ENCODE measurements around the gene NOL4L.
A peak's percentile ranks its signal among the peaks of the same experiment; 100 is the strongest.
"Not testable (repeated sequence)": the region's sequence is repeated elsewhere in the genome, so short reads cannot be mapped to it uniquely, and the experiment has no call there.

The NOL4L gene

DNA sequence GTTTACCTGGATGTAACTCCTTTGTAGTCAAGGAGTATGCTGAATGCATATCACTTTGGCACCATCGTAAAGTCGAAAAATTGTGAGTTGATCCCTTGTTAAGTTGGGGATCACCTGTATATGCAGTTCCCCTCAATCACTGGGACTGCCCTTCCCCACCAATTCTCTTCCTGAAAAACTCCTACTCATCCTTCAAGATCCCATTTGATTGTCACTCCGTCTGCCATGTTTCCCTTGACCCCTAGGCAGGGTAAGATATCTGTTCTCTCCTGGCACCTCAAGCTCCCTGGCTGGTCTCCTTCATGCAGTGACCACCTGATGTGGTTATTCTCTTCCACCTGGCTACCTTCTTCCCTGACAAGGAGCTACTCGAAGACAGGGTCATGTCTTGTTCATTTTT is 10.0 kb upstream of the NOL4L start:
- no peak for DNase-seq

DNA sequence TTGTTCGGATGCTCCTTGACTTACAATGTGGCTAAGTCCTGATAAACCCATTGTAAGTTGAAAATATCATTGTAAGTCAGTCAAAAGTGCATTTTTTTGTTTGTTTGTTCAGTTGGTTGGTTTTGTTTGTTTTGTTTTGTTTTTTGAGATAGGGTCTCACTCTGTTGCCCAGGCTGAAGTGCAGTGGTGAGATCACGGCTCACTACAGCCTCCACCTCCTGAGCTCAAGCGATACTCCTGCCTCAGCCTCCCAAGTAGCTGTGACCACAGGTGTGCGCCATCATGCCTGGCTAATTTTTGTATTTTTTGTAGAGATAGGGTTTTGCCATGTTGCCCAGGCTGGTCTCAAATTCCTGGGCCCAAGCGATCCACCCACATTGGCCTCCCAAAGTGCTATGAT is 9.5 kb upstream of the NOL4L start:
- DNase-seq = not testable (repeated sequence)

DNA sequence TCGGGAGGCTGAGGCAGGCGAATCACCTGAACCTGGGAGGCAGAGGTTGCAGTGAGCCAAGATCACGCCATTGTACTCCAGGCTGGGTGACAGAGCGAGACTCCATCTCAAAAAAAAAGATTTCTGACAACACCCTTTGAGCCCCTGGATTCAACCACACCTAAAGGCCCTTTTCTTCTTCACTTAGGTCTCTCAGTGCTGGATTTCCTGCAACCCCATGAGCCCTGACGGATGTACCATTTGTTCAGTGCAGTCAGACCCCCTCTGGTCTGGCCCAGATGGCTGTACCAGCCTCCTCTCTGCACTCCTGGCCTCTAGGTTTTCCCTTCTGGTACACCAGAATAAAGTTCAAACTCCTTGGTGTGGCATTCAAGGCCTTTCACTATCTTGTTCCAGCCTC is 9.1 kb upstream of the NOL4L start:
- DNase-seq = no peak

DNA sequence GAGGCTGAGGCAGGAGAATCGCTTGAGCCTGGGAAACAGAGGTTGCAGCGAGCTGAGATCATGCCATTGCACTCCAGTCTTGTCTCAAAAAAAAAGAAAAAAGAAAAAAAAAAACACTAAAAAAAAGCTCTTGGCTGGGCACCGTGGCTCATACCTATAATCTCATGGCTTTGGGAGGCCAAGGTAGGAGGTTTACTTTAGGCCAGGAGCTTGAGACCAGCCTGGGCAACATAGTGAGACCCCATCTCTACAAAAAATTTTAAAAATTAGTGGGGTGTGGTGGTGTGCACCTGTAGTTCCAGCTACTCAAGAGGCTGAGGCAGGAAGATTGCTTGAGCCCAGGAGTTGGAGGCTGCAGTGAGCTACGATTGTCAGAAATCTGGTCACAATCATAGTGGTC is 7.5 kb upstream of the NOL4L start:
- DNase-seq = not testable (repeated sequence)

DNA sequence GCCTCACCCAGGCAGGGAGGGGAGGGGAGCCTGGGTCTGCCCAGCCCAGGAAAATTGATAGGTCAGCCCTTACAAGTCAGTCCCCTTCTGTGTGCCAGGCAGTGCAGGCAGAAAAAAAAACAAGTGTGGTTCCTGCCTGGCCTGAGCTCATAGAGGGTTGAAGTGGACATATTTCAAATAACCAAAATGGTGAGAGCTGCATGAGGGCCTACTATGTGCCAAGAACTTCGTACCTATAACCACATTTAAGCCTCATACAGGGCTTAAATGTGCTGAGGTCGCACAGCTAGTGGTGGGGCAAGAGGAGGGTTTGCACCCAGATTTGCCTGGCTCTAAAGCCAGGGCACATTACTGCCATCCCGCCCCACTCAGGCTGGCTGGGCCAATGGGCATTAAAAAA is 6.9 kb upstream of the NOL4L start:
- DNase-seq = no peak

DNA sequence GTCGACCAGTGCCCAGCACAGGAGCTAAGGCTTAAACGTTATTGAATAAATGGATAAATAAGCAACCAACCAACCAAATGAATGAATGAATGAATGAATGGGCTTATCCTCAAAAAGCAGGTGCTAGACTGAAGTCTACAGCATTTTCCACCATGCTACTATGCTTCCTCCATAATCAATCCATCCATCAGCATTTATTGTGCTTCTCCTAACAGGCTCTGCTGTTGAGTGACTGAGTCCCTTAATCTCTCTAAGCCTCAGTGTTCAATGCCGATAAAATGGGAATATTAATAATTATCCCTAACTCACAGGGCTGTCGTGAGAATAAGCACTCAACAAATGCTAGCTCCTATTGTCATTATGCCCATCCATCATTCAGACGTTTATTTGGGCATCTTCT is 4.6 kb upstream of the NOL4L start:
- no peak for DNase-seq

DNA sequence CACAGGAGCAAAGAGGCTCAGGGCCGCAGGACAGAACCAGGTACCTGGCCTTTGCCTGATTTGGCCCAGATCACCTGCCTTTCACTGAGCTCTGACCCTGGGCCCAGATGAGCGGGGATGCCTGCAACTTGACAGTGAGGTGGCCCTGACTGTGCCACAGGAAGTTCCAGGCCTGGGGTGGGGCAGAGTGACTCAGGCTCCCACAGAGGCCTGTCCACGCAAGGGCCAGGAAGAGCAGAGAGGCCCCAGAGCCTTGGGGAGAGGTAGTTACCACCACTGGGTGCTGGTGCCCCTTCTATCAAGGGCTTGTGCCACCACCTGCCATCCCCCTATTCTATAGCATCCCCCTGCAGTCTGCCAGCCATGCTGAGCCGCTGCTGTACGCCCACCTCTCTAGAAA is 4.1 kb upstream of the NOL4L start:
- peak; percentile 71 for DNase-seq

DNA sequence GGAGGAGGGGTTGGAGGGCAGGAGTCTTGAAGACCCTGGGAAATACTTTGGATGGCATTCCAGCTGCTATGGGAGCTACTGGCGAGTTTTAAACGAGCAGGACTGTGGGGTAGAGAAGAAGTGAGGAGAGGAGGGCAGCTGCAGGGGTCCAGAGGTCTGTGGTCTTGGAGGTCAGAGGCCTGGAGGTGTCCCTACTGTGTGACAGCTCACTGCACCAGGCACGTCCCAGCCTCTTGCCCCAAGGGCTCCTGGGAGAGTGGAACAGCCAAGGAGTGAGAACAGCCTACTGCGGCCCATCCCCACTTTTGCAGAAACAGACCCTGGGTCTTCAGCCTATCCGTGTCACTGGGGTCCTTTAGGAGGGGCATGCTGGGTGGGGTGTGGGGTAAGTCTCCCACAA is 2.9 kb upstream of the NOL4L start:
- no peak for DNase-seq

DNA sequence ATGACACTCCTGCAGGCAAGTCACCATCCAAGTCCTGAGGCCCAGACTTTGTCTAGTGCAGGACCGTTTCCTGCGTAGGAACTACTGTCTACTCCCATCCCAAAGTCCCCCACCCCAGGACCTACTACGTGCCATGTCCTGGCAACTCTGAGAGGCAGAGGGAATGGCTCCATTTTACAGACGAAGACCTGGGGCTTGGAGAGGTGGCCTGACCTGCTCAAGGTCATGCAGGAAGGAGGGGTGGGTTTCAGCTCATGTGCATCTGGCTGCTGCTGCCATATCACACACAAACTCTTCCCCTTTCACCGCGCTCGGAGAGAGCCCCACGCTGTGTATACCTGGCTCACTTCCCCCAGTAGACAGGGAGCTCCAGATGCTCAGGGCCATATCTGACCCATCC is 1.2 kb upstream of the NOL4L start:
- DNase-seq = no peak

DNA sequence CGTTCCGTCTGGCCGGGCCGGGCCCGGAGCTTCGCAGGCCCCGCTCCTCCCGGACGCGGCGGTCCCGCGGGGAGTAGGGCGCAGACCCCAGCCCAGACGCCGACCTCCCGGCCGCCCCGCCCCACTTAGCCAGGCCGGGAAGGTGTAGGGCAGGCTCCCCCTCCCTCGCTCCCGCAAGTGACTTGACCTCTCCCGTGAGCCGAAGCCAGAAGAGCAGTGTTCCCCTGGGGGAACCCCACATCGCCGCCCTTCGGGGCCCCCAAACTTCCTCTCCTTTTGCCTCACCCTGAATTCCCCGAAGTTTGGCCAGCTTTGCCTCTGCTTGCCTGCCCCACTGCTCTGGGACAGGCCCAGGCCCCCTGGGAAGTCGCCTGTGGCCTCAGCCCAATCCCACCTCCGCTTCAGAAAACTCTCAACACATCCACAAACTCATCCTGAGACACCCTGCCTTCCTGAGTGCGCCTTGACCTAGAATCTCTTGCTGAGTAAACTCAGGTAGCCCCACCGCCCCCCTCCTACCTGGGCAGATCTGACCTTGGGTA is 524 bp upstream of the NOL4L start:
- no peak for DNase-seq

DNA sequence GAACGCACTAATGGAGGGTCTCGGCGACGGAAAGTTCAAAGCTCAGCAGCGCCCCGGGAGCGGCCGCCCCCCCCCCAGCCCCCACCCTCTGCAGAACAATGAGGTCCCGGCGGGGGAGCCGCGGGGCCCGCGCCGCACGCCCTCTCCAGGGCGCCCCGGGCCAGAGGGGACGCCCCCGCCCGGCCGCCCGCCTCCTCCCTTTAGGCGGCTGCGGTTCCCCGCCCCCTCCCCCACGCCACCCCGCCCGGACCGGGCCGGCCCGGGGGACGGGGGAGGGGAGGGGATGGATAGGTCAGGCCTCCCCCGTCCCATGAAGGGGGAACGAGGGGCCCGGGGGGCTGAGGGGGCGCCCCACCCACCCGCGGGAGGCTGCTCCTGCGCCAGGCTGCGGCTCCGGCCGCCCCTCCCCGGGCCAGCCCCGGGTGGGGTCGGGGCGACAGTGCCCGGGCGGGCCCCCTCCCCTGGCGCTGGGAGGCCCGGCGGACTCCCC is 1.5 kb downstream of the NOL4L start:
- DNase-seq = no peak

DNA sequence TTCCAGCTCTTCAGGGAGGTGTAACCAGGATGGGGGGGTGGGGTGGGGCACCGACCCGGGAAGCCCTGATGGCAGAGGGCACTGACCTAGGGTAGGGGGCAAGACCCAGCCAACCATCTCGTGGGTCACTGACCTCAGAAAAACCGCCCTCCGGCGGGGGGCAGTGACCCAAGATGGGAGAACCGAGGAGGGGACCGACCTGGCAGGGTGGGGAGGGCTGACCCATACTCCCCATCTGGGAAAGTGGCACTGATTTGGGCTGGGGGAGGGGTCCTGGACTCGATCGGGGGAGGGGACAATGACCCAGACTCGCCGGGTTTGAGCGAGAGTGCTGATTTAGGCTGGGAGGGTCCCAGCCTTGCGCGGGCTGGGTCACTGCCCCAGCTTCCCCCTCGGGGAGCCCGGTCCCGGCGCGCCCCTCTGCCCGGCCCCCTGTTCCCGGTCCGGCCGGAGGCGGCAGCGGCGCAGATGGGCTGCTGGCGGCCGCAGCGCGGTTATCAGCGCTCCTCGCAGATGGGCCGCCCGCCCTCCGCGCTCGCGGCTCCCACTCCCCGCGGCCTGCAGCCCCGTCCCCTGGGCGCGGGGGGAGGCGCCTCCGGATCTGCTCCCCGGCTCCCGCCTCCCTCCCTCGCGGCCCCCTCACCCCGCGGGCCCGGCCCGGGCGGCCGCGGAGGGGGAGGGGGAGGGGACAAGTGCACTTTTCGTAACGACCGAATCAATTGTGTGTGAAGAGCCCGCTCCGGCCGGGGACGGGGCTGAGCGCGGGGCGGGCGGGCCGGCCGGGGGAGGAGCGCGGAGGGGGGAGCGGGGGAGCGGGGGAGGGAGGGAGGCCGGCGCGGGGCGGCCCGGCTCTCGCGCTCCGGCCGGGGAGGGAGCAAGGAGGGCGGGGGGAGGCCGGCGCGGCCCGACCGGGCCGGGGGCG is 2.2 kb downstream of the NOL4L start:
- no peak for DNase-seq

DNA sequence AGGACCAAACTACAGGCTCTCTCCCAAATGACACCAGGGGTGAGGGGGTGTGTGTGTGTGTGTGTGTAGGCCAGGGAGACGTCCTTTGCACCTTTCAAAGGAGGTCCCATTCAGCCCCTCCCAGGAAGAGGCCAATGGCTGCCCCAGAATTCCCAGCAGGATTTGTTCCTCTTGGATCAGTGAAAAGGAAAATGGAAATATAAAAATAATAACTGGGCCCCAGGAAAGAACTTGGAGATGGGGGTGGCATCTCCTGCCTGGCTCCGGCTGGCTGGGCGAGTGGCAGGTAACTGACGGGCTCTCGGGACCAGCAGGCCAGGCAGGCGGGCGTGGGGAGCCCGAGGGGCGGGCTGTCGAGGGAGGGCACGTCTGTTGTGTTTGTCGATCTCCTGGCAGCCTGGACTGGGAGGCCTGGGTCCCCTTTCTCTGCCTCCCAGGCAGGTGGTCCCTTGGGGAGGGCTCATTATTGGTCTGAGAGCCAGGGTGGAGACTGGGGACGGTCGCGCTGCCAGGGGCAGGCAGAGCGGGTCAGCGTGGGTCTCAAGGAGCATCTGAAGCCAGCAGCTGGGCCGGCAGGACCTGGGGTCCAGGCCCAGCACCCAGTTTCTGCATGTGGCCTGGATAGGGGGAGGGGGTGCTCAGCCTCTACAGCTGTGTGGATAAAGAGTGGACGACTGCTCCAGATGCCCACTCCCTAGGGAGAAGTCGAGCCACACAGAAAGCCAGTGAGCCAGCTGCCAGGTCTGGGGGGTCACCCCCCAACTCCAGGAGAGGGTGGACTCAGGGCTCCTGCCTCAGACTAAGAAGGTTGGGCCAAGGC is 3.1 kb downstream of the NOL4L start:
- no peak for DNase-seq

DNA sequence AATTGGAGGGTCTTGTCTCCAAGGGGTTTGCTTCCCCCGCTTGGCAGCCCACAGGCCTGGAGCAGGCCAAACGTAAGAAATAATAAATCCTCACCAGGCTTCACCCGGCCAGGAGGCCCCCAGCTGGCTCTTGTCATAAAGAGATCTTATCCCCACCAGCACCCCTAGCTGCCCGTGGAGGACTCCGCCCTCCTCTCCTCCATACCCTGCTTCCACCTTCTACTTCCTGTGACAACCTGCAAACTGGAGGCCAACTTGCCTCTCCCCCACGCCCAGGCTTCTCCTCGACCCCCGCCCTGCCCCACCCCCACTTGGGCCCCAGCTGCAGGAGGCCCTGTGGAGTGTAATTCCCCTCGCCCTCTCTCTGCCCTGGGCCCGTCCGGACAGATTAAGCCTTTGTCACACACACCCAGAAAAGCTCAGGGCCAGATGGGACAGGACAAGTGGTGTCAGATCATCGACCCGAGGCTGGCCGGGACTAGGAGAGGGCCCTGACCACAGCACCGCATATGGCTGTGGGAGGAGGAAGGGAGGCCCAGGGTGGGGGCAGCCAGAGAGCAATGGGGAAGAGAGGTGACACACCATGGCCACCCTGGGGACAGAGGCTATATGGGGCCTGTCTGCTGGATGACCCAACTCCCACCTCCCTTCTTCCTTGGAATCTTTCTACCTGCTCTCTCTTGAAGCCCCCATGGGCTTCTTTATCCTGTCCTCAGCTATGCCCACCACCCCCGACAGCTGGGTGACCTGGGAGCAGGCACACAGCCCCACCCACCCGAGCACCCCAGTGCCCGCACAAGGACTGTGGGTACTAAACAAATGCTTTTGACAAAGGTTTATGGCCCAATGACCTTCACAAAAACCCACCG is 3.9 kb downstream of the NOL4L start:
- DNase-seq = peak; percentile 70

DNA sequence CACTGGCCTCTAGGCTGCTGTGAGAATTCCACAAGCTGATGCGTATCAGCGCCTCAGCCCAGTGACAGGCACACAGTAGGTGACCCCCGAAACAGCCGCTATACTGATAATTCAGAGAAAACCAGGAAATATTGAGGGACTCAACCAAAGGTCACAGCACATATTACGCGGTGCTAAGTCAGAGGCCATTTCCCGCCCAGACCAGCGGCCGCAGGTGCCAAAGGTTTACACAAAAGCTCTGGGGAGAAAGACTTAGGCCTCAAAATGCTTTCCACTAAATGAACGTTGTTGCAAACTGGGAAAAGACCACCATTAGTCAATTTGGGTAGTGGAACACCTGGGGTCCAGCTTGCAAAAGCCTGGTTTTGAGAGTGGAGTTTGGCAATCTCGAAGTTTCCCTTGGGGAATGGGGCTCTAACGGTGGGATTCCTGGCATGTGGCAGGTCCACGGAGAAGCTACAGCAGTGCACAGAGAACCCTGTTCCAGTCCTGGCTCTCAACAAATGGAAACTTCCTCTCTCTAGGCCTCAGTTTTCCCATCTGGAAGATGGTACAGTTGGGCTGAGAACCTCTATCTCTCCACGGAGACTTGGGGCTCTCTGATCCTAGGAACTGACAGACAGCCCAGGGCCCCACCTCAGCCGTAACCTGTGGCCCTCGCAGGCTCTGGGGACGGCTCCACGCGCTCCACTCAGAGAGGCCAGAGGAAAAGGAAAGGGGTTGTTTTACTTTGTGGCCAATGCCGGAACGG is 4.7 kb downstream of the NOL4L start:
- DNase-seq = no peak

DNA sequence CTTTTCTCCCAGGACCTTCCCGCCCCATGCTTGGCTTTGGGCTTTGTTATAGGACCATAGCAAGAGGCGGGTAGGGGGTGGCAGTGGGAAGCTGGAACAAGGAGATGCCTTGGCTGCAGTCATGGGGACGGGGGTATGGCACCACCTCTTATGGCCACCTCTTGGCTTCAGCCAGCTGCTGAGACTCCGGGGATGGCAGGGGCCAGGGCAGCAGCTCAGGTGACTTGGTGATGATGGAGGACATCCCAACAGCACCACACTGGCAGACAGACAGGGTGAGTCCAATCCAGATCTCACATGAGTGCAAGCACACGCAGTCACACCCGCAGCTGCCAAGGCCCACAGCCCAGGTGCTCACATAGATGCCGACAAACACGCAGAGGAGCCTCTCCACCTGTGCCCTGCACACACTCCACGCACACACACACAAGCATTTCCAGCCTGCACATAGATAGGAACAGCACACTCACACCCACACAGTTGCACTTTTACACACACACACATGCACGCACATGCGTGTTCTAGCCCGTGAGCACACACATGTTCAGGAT is 6.2 kb downstream of the NOL4L start:
- DNase-seq = no peak

DNA sequence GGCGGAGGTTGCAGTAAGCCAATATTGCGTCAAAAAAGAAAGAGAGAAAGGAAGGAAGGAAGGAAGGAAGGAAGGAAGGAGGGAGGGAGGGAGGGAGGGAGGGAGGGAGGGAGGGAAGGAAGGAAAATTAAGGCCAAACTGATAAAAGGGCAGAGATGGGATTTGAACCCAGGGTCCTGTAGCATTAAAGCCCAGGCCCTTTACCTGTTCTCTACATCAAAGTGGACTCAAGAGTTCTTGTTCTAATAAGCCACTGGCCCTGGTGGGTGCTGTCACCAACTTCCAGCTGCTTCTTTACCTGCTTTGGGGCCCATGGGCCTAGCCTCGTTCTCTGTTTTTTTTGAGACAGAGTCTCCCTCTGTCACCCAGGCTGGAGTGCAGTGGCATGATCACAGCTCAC is 7.1 kb downstream of the NOL4L start:
- not testable (repeated sequence) for DNase-seq

DNA sequence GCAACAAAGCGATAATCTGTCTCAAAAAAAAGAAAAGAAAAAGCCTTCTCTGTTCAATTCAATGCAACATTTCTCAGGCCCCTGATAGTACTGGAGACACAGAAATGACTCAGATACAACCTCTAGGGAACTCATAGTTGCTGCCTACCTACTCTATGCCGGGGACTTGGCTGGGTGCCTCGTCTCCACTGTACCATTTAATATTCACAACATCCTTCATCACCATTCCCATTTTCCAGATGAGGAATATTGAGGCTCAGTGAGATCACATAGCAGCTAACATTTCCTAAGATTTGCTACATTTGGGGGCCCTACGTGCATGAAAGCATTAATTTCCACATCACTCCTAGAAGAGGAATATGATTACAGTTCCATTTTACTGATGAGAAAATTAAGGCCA is 7.5 kb downstream of the NOL4L start:
- no peak for DNase-seq

DNA sequence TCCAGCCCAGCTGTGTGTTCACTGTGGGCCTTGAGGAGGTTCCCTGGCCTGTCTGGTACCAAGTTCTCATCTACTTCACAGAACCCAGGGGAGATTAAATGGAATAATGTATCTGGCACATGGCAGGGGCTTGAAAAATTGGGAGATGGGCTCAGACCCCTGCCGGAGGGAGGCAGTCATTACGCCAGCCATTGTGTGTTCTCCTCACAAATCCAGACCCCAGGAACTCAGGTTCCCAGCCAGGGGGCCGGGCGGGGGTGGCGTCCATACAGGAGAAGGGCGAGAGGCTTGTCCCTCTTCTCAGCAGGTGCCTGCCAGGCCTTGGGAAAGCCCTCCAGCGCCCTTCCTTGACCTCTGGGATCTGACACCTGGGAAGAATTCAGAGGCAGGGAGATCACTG is 8.1 kb downstream of the NOL4L start:
- DNase-seq = no peak

DNA sequence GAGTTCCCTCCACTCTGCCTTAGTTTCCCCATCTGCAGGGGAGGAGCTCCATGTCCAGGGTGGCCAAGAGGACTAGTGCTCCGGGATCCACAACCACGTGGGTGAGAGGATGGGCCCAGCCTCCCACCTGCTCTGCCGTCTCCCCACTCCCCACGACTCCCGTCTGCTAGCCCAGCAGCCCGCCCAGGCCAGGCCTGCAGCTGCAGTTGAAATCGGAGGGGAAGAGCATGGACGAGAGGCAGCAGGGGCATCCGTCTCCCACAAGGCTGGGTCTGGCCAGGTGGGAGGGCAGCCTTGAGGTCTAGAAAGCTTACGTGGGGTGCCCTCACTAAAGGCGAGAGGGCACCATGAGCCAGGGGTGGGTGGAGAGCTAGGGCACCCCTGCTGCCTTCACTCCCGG is 8.6 kb downstream of the NOL4L start:
- no peak for DNase-seq

DNA sequence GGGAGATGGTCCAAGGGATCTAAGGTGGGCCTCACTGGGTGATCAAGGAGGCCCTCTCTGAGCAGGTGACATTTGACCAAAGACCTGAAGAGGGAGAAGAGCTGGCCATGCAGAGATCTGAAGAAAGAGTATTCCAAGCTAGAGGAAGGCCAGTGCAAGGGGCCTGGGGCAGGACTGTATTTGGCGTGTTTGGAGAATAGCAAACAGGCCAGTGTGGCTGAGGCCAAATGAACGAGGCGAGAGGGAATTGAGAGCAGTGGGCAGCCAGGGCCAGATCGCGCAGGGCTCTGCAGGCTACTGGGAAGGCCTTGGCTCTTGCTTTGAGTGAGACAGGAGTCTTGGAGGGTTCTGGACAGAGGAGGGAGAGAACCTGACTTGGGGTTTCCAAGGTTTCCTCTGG is 9.3 kb downstream of the NOL4L start:
- DNase-seq = no peak

DNA sequence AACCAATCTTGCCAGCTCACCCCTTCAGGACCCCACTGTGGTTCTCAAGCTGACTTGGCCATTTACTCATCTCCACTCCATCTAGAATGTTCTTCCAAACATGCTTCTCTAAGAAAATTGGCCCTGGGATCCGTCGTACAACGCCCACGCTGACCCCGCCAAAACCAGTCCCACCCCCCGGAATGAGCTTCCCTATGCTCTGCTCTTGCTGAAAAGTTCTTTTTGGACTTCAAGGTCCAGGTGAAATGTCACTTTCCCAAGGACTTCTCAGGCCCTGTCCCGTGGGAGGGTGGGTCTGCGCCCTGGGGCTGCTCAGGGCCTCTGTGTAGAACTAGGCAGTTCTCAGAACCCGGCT is 9.9 kb downstream of the NOL4L start:
- DNase-seq = no peak
